22Rv1 (cell line): ENCODE results near the gene SLC35B2.

Experiments
- ZFX ChIP-seq: fragments of 450-650 bp; IDR thresholded peaks from 2 replicates; pipeline ENCODE4 v1.6.1; 2017; ENCODE audit warnings: antibody characterized with exemption, borderline replicate concordance
- TF ChIP-seq, protein P1 (sequence below): fragments of 450-650 bp; IDR thresholded peaks from 2 replicates; pipeline ENCODE4 v1.5.1; 2017; ENCODE audit warnings: mild to moderate bottlenecking

DNA sequence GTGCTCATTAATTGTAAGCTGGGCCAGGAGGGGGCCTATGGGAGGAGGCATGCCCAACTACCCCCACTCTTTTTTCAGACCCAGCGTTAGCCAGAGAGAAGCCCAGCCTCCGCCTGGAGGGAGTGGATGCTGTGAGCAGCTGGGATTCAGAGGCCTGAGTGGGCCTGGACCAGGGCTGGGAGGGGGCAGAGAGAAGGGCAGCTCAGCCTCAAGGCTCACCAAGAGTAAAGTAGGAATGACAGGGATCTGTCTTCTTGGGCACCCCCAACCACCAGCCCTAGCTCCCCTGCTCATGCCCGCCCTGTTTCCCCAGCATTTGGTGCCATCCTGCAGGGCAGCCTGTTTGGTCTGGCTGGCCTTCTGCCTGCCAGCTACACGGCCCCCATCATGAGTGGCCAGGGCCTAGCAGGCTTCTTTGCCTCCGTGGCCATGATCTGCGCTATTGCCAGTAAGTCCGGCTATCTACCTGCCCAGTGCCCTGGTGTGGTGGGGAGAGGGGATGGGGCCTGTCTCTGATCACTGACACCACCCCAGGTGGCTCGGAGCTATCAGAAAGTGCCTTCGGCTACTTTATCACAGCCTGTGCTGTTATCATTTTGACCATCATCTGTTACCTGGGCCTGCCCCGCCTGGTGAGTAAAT is 27.2 kb downstream of the SLC35B2 start:
- TF ChIP-seq, protein P1, sequence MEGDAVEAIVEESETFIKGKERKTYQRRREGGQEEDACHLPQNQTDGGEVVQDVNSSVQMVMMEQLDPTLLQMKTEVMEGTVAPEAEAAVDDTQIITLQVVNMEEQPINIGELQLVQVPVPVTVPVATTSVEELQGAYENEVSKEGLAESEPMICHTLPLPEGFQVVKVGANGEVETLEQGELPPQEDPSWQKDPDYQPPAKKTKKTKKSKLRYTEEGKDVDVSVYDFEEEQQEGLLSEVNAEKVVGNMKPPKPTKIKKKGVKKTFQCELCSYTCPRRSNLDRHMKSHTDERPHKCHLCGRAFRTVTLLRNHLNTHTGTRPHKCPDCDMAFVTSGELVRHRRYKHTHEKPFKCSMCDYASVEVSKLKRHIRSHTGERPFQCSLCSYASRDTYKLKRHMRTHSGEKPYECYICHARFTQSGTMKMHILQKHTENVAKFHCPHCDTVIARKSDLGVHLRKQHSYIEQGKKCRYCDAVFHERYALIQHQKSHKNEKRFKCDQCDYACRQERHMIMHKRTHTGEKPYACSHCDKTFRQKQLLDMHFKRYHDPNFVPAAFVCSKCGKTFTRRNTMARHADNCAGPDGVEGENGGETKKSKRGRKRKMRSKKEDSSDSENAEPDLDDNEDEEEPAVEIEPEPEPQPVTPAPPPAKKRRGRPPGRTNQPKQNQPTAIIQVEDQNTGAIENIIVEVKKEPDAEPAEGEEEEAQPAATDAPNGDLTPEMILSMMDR, result no peak
- TF ChIP-seq ZFX, result no peak
